Gastrocnemius medialis (tissue), 4 donors: Measurements from ENCODE around the gene ZNF350.

Experiments used
- POLR2A ChIP-seq, 2 donors: fragments of 450-650 bp; IDR thresholded peaks; one replicate each; pipeline ENCODE4 v1.6.1; 2017; ENCODE audit warnings: antibody characterized with exemption in 2 of 2, mild to moderate bottlenecking in 2 of 2, moderate library complexity in 2 of 2
- TF ChIP-seq, protein P1 (sequence below), 5 experiments: fragments of 450-650 bp in 3 of 5; fragments of 200-600 bp in 2 of 5; sonication (generic) in 2 of 5; IDR thresholded peaks in 4 of 5; conservative IDR thresholded peaks in 1 of 5; 1 replicate in 4 of 5; 2 replicates in 1 of 5; pipeline ENCODE4 v1.5.1; 2016 to 2019; ENCODE audit warnings: antibody characterized with exemption in 5 of 5, mild to moderate bottlenecking in 3 of 5, moderate library complexity in 3 of 5

DNA sequence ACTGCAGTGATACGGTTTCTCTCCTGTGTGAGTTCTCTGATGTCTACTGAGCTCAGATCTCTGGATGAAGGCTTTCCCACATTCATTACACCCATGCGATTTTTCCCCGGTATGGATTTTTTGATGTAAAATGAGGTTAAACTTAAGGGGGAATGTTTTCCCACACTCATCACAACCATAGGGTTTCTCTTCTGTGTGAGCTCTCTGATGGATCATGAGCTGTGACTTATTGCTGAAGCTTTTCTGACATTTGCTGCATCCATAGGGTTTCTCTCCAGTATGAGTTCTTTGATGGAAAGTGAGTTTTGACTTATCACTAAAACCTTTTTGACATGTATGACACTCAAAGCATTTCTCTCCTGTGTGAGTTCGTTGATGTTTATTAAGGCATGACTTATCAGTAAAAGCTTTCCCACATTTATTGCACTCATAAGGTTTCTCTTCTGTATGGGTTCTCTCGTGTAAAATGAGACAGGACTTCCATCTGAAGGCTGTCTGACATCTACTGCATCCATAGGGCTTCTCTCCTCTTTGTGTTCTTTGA, 71.2 kb downstream of the ZNF350 start:
- TF ChIP-seq, protein P1, sequence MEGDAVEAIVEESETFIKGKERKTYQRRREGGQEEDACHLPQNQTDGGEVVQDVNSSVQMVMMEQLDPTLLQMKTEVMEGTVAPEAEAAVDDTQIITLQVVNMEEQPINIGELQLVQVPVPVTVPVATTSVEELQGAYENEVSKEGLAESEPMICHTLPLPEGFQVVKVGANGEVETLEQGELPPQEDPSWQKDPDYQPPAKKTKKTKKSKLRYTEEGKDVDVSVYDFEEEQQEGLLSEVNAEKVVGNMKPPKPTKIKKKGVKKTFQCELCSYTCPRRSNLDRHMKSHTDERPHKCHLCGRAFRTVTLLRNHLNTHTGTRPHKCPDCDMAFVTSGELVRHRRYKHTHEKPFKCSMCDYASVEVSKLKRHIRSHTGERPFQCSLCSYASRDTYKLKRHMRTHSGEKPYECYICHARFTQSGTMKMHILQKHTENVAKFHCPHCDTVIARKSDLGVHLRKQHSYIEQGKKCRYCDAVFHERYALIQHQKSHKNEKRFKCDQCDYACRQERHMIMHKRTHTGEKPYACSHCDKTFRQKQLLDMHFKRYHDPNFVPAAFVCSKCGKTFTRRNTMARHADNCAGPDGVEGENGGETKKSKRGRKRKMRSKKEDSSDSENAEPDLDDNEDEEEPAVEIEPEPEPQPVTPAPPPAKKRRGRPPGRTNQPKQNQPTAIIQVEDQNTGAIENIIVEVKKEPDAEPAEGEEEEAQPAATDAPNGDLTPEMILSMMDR (IDR thresholded peaks at IDR 0.05 in 4 of 5, conservative IDR thresholded peaks at IDR 0.05 in 1 of 5), result no peak
- no peak for TF ChIP-seq POLR2A (IDR thresholded peaks at IDR 0.05)
